ENCODE data around the gene TSEN15. TPM values are rescaled to one million over a fixed set of nuclear protein-coding genes. Genes with fewer than 3 reads are reported as not detected.

The TSEN15 gene
- polyA plus RNA-seq, 1 donor (not counting 4 experiments of a cell fraction or from before 2014, with no cell fraction given), result 46.7 TPM

DNA sequence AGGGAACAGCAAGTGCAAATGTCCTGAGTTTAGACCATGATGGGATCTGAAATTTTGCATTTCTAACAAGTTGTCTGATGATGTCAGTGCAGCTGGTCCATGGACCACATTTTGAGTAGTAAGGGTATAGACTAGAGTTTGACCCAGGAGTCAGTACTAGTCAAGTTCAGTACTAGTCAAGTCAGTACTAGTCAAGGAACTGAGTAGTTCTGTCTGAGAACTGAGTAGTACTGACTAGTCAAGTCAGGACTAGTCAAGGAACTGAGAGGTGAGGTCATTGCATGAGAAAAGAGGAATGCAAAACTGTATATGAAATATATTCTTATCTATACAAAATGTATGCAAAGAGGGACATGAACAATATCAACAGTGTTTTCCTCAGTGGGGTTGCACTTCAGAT is 34.1 kb downstream of the TSEN15 start:
- Histone ChIP-seq H4K20me1 (ENCODE audit: control insufficient read depth, extremely low read depth, insufficient read depth, low read length) (no peaks in the 10 kb centered on the region), H3K79me2 (ENCODE audit: control insufficient read depth, insufficient read depth, low read length) (no peaks in the 10 kb centered on the region), H3K4me2 (ENCODE audit: control insufficient read depth, extremely low read depth, insufficient read depth, low read depth, low read length) (no peak overlapping the region), H3K4me3 (ENCODE audit: control insufficient read depth in 2 of 3, extremely low read depth in 1 of 3, insufficient read depth in 2 of 3, low read depth in 1 of 3, low read length in 3 of 3) (no peak overlapping the region), H3K4me1 (ENCODE audit: control insufficient read depth, extremely low read depth, insufficient read depth, low read length) (no peaks in the 10 kb centered on the region), H3K9me3 (ENCODE audit: control insufficient read depth, low read depth, low read length) (no peaks in the 10 kb centered on the region), H3K27me3 (ENCODE audit: control insufficient read depth, extremely low read depth, insufficient read depth, low read length) (no peaks in the 10 kb centered on the region), H3K9me1 (ENCODE audit: control insufficient read depth, extremely low read depth, insufficient read depth, low read length) (no peaks in the 10 kb centered on the region), H3K27ac (ENCODE audit: control insufficient read depth, insufficient read depth, low read length) (no peak overlapping the region), H3K36me3 (ENCODE audit: control insufficient read depth in 2 of 2, extremely low read depth in 1 of 2, insufficient read depth in 2 of 2, low read length in 2 of 2) (no peaks in the 10 kb centered on the region), H2AFZ (ENCODE audit: control insufficient read depth, low read length) (no peak overlapping the region), H3K9ac (ENCODE audit: control insufficient read depth, extremely low read depth, insufficient read depth, low read length) (no peak overlapping the region)
- DNase-seq (ENCODE audit: low read depth, low spot score) (no peak), FAIRE-seq (no peak)
- dilution Hi-C loops (cut with MboI; ENCODE audit: extremely low pct_ligation_motif_present, low sequenced_read_pairs), result no loop called here
- TF ChIP-seq EZH2 (IDR thresholded peaks at IDR 0.05; ENCODE audit: low read length), result no peak
- TF ChIP-seq, protein P1, sequence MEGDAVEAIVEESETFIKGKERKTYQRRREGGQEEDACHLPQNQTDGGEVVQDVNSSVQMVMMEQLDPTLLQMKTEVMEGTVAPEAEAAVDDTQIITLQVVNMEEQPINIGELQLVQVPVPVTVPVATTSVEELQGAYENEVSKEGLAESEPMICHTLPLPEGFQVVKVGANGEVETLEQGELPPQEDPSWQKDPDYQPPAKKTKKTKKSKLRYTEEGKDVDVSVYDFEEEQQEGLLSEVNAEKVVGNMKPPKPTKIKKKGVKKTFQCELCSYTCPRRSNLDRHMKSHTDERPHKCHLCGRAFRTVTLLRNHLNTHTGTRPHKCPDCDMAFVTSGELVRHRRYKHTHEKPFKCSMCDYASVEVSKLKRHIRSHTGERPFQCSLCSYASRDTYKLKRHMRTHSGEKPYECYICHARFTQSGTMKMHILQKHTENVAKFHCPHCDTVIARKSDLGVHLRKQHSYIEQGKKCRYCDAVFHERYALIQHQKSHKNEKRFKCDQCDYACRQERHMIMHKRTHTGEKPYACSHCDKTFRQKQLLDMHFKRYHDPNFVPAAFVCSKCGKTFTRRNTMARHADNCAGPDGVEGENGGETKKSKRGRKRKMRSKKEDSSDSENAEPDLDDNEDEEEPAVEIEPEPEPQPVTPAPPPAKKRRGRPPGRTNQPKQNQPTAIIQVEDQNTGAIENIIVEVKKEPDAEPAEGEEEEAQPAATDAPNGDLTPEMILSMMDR (optimal IDR thresholded peaks at IDR 0.05 in 1 of 3, IDR thresholded peaks at IDR 0.05 in 1 of 3, conservative IDR thresholded peaks at IDR 0.05 in 1 of 3; ENCODE audit: extremely low read depth in 1 of 3, insufficient read depth in 2 of 3, low read length in 3 of 3), result no peak

DNA sequence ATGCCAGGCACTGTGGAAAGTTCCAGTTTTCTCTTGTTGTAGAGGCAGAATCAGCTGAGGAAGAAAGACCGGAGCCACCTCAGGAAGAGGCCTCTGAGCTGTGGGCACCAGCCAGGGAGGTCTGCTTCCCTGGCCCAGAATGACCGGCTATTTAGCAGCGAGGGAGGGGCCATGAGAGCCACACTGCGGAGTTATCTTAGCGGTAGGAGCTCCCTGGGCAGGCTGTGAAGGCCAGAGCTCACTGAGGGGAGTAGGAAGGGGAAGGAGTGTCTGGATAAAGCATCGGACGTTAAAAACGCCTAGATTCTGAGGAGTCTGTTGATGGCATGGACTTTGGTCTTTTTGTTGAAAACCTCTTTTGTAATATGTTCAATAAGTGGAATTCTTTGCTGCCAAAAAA is 36.5 kb downstream of the TSEN15 start:
- no peak overlapping the region for H3K4me2 ChIP-seq (ENCODE audit: control insufficient read depth, extremely low read depth, insufficient read depth, low read depth, low read length)
- H2AFZ ChIP-seq (ENCODE audit: control insufficient read depth, low read length), result no peak overlapping the region
- no peaks in the 10 kb centered on the region for H3K4me1 ChIP-seq (ENCODE audit: control insufficient read depth, extremely low read depth, insufficient read depth, low read length)
- H3K79me2 ChIP-seq (ENCODE audit: control insufficient read depth, insufficient read depth, low read length), result no peaks in the 10 kb centered on the region
- FAIRE-seq, result no peak
- H3K9me1 ChIP-seq (ENCODE audit: control insufficient read depth, extremely low read depth, insufficient read depth, low read length), result no peaks in the 10 kb centered on the region
- H3K27ac ChIP-seq (ENCODE audit: control insufficient read depth, insufficient read depth, low read length), result no peak overlapping the region
- no peaks in the 10 kb centered on the region for H3K36me3 ChIP-seq (ENCODE audit: control insufficient read depth in 2 of 2, extremely low read depth in 1 of 2, insufficient read depth in 2 of 2, low read length in 2 of 2)
- no peaks in the 10 kb centered on the region for H3K9me3 ChIP-seq (ENCODE audit: control insufficient read depth, low read depth, low read length)
- TF ChIP-seq, protein P1 (optimal IDR thresholded peaks at IDR 0.05 in 1 of 3, IDR thresholded peaks at IDR 0.05 in 1 of 3, conservative IDR thresholded peaks at IDR 0.05 in 1 of 3; ENCODE audit: extremely low read depth in 1 of 3, insufficient read depth in 2 of 3, low read length in 3 of 3), result no peak
- no peak for TF ChIP-seq EZH2 (IDR thresholded peaks at IDR 0.05; ENCODE audit: low read length)
- no peaks in the 10 kb centered on the region for H3K27me3 ChIP-seq (ENCODE audit: control insufficient read depth, extremely low read depth, insufficient read depth, low read length)
- H4K20me1 ChIP-seq (ENCODE audit: control insufficient read depth, extremely low read depth, insufficient read depth, low read length), result no peaks in the 10 kb centered on the region
- no peak for DNase-seq (ENCODE audit: low read depth, low spot score)
- no peak overlapping the region for H3K9ac ChIP-seq (ENCODE audit: control insufficient read depth, extremely low read depth, insufficient read depth, low read length)
- dilution Hi-C loops (cut with MboI; ENCODE audit: extremely low pct_ligation_motif_present, low sequenced_read_pairs), result no loop called here
- no peak overlapping the region for H3K4me3 ChIP-seq (ENCODE audit: control insufficient read depth in 2 of 3, extremely low read depth in 1 of 3, insufficient read depth in 2 of 3, low read depth in 1 of 3, low read length in 3 of 3)

Measured in keratinocyte (primary cell).